Activated T-cell treated with anti-CD3 and anti-CD28 coated beads, Interleukin-2, amount 50 U/mL, for 24 hours (primary cell): ENCODE results near the gene ARL4A.
A peak's percentile ranks its signal among the peaks of the same experiment; 100 is the strongest.

Experiments
- DNase-seq: peaks from one replicate; pipeline ENCODE4 v3.0.0-alpha.2; 2020
- H3K27ac Mint-ChIP-seq: 2 replicates; pipeline ENCODE4 v1.8.0; 2020; ENCODE audit warnings: mild to moderate bottlenecking, mixed read lengths
- H3K27me3 Mint-ChIP-seq: 2 replicates; pipeline ENCODE4 v1.8.0; 2020; ENCODE audit warnings: mixed read lengths
- H3K36me3 Mint-ChIP-seq: 2 replicates; pipeline ENCODE4 v1.8.0; 2020; ENCODE audit warnings: low read depth, mixed read lengths
- H3K4me1 Mint-ChIP-seq: 2 replicates; pipeline ENCODE4 v1.8.0; 2020; ENCODE audit warnings: low read depth, mixed read lengths
- H3K4me3 Mint-ChIP-seq: 2 replicates; pipeline ENCODE4 v1.8.0; 2020; ENCODE audit warnings: mild to moderate bottlenecking, moderate library complexity, mixed read lengths
- H3K9me3 Mint-ChIP-seq: 2 replicates; pipeline ENCODE4 v1.8.0; 2020; ENCODE audit warnings: mixed read lengths

The ARL4A gene

GRCh38 chr7:12705878-12706277 lies 18.4 kb downstream of the ARL4A start:
- Mint-ChIP-seq H3K9me3 (peaks cover 6% of the 10 kb centered on the region), H3K4me3 (no peak overlapping the region), H3K4me1 (peaks cover 2% of the 10 kb centered on the region), H3K27me3 (no peaks in the 10 kb centered on the region), H3K27ac (no peak overlapping the region), H3K36me3 (peaks cover 4% of the 10 kb centered on the region)
- no peak for DNase-seq

- no peak for DNase-seq
- Mint-ChIP-seq H3K27ac (no peak overlapping the region), H3K36me3 (no peaks in the 10 kb centered on the region), H3K4me3 (no peak overlapping the region), H3K4me1 (peaks cover 2% of the 10 kb centered on the region), H3K27me3 (no peaks in the 10 kb centered on the region), H3K9me3 (no peaks in the 10 kb centered on the region)
These were observed 19.6 kb downstream of the ARL4A start for GRCh38 chr7:12706900-12707536.

- no peak for DNase-seq
- H3K27me3 Mint-ChIP-seq, result no peaks in the 10 kb centered on the region
- no peaks in the 10 kb centered on the region for H3K36me3 Mint-ChIP-seq
- peaks cover 2% of the 10 kb centered on the region for H3K4me1 Mint-ChIP-seq
- no peaks in the 10 kb centered on the region for H3K9me3 Mint-ChIP-seq
- no peak overlapping the region for H3K27ac Mint-ChIP-seq
- H3K4me3 Mint-ChIP-seq, result no peak overlapping the region
These were observed 20.9 kb downstream of the ARL4A start for GRCh38 chr7:12708314-12708713.

DNA sequence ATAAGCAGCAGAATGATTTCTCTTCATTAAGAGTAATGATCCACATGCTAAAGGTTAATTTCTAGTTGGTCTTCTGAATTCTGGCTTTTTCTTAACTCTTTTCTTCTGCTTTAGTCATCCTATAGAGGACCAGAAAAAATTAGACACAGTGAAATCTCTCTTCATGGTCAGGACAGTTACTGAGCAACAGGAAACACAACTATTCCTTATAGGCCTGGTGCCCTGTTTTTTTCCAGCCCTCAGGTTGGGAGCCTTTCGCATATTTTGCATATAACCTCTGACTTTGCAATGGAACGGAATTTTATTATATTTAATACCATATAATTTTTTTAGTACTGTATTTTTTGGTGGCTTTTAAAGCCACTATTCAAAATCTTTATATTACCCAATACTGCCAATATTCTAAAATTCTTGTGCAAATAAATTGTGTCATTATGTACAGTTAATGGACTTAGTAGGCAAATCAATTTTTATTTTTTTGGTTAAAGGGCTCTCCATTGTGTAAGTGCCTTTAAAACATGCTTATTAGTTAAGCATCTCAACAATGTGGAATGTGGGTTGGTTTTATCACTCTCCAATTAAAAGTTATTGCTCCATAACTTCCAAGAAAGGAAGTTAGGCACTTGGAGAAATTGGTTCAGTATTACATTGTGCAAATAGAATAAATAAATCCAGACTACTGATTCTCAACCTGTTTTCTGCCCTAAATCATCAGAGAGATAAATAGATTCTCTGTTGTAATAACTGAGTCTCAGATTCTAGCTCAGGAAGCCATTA lies 22.5 kb downstream of the ARL4A start:
- Mint-ChIP-seq H3K4me3 (no peak overlapping the region), H3K27ac (no peak overlapping the region), H3K36me3 (no peaks in the 10 kb centered on the region), H3K27me3 (no peaks in the 10 kb centered on the region), H3K9me3 (no peaks in the 10 kb centered on the region), H3K4me1 (peaks cover 4% of the 10 kb centered on the region)
- no peak for DNase-seq

DNA sequence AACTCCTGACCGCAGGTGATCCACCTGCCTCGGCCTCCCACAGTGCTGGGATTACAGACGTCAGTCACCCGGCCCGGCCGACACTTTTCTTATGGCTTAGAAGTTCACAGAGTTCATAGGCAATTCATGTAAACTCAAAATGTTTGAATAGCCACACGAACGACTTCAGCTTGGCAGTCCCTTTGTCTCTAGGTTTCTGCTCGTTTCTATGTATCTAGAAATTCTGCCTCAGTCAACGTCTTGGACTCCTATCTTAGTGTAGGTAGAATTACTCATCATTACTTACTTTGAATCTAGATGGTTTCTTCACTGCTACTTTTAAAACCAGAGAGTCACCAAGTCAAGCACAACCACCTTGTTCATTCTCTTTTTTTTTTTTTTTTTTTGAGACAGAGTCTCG lies 23.7 kb downstream of the ARL4A start:
- no peaks in the 10 kb centered on the region for H3K36me3 Mint-ChIP-seq
- no peak overlapping the region for H3K27ac Mint-ChIP-seq
- no peak overlapping the region for H3K4me3 Mint-ChIP-seq
- H3K4me1 Mint-ChIP-seq, result peaks cover 14% of the 10 kb centered on the region
- DNase-seq, result no peak
- H3K9me3 Mint-ChIP-seq, result no peaks in the 10 kb centered on the region
- H3K27me3 Mint-ChIP-seq, result no peaks in the 10 kb centered on the region

- no peak overlapping the region for H3K27ac Mint-ChIP-seq
- no peak overlapping the region for H3K4me3 Mint-ChIP-seq
- no peaks in the 10 kb centered on the region for H3K27me3 Mint-ChIP-seq
- peaks cover 17% of the 10 kb centered on the region for H3K4me1 Mint-ChIP-seq
- no peak for DNase-seq
- no peaks in the 10 kb centered on the region for H3K9me3 Mint-ChIP-seq
- H3K36me3 Mint-ChIP-seq, result no peaks in the 10 kb centered on the region
These were observed 24.8 kb downstream of the ARL4A start for GRCh38 chr7:12712236-12712635.

GRCh38 chr7:12713625-12714378 lies 26.4 kb downstream of the ARL4A start:
- H3K4me1 Mint-ChIP-seq, result peaks cover 15% of the 10 kb centered on the region
- no peaks in the 10 kb centered on the region for H3K9me3 Mint-ChIP-seq
- H3K27me3 Mint-ChIP-seq, result no peaks in the 10 kb centered on the region
- DNase-seq, result no peak
- no peak overlapping the region for H3K27ac Mint-ChIP-seq
- H3K4me3 Mint-ChIP-seq, result no peak overlapping the region
- H3K36me3 Mint-ChIP-seq, result no peaks in the 10 kb centered on the region

DNA sequence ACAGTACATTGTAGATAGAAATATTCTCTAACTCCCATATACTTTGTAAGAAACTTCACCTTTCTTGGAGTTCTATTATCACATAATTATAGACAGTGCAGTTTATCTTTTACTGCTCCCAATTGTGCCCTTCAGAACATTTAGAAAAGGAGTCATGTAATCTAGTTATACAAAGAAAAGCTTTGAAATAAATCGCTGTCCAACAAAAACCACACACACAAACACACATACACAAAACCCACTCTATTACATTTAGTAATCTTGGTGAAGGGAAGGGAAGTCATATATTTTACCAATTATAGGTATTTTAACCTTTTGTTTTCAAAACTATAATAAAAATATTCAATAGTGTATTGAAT lies 26.9 kb downstream of the ARL4A start:
- H3K4me3 Mint-ChIP-seq, result no peak overlapping the region
- H3K9me3 Mint-ChIP-seq, result no peaks in the 10 kb centered on the region
- no peaks in the 10 kb centered on the region for H3K27me3 Mint-ChIP-seq
- H3K36me3 Mint-ChIP-seq, result no peaks in the 10 kb centered on the region
- no peak for DNase-seq
- H3K4me1 Mint-ChIP-seq, result peaks cover 17% of the 10 kb centered on the region
- H3K27ac Mint-ChIP-seq, result no peak overlapping the region

DNA sequence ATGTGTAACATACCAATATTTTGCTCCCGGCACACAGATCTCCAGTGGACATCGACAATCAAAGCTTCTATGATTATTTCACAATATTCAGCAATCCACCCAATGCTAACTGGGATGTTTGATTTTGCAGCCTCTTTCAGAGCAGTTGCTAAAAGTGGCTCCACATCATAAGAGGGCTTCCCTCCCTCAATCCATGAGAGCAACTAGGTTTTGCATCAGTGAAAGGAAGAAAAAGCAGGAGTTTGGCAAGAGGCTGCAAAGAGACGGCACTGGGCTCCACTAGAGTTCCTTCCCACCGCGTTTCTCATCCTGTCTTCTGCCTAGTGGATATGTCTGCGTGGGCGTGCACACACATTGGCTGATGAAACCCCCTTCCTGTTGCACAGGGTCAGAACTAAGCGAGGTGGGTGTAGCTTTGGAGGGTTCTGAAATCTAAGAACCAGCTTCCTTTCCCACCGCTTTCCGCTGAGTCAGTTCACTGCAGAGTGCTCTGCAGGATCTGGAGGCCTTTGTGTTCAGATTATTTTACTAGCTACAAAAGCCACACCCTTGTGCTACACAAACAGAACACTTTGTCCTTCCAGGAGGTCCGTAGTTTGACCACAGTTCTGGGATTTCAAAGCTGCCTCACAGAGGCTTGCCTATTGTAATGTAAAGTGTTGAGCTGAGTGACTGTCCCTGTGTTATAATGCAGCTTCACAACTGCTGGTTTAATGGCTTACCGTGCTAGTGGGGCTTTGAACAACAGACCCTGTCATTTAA lies 28.1 kb downstream of the ARL4A start:
- peak; percentile 38 for DNase-seq
- peaks cover 25% of the 10 kb centered on the region for H3K4me1 Mint-ChIP-seq
- no peaks in the 10 kb centered on the region for H3K27me3 Mint-ChIP-seq
- no peaks in the 10 kb centered on the region for H3K36me3 Mint-ChIP-seq
- no peaks in the 10 kb centered on the region for H3K9me3 Mint-ChIP-seq
- no peak overlapping the region for H3K27ac Mint-ChIP-seq
- peak overlapping the region; percentile 20 for H3K4me3 Mint-ChIP-seq

DNA sequence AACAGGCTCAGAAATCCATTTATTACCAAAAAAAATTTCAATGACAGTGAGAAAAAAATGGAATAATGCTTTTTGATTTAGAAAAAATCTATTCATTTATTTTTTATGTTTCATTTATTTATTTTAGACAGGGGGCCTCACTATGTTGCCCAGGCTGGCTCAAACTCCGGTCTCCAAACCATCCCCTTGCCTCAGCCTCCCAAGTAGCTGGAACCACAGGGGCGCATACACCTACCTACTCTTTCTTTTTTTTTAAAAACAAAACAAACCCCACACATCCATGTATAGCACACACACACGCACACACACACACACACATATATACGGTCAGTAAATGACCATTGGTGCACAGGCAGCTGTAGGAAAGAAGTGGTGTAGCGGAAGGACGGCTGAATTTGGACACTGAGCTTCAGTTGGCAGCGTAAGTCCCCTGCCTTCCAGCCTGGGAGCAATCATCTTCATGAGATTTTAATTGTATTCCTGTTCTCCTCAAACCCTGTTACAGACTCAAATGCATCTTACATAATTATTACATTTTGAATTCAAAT lies 28.8 kb downstream of the ARL4A start:
- no peaks in the 10 kb centered on the region for H3K36me3 Mint-ChIP-seq
- DNase-seq, result no peak
- peaks cover 25% of the 10 kb centered on the region for H3K4me1 Mint-ChIP-seq
- no peak overlapping the region for H3K4me3 Mint-ChIP-seq
- H3K9me3 Mint-ChIP-seq, result no peaks in the 10 kb centered on the region
- H3K27ac Mint-ChIP-seq, result no peak overlapping the region
- H3K27me3 Mint-ChIP-seq, result no peaks in the 10 kb centered on the region

GRCh38 chr7:12716722-12717121 lies 29.3 kb downstream of the ARL4A start:
- no peaks in the 10 kb centered on the region for H3K27me3 Mint-ChIP-seq
- no peak for DNase-seq
- H3K4me3 Mint-ChIP-seq, result no peak overlapping the region
- H3K4me1 Mint-ChIP-seq, result peaks cover 25% of the 10 kb centered on the region
- no peaks in the 10 kb centered on the region for H3K9me3 Mint-ChIP-seq
- H3K27ac Mint-ChIP-seq, result no peak overlapping the region
- no peaks in the 10 kb centered on the region for H3K36me3 Mint-ChIP-seq

GRCh38 chr7:12719141-12719919 lies 31.9 kb downstream of the ARL4A start:
- Mint-ChIP-seq H3K9me3 (no peaks in the 10 kb centered on the region), H3K36me3 (no peaks in the 10 kb centered on the region), H3K27me3 (no peaks in the 10 kb centered on the region), H3K4me3 (no peak overlapping the region), H3K27ac (peak overlapping the region; percentile 63), H3K4me1 (peaks cover 29% of the 10 kb centered on the region)
- DNase-seq, result no peak

GRCh38 chr7:12719981-12720865 lies 32.8 kb downstream of the ARL4A start:
- H3K4me3 Mint-ChIP-seq, result no peak overlapping the region
- H3K27me3 Mint-ChIP-seq, result no peaks in the 10 kb centered on the region
- no peaks in the 10 kb centered on the region for H3K9me3 Mint-ChIP-seq
- no peak overlapping the region for H3K27ac Mint-ChIP-seq
- DNase-seq, result no peak
- H3K4me1 Mint-ChIP-seq, result peaks cover 26% of the 10 kb centered on the region
- H3K36me3 Mint-ChIP-seq, result no peaks in the 10 kb centered on the region
